HG03060 (cell line): Measurements from ENCODE around the gene EGLN1.
"Not testable (repeated sequence)": the region's sequence is repeated elsewhere in the genome, so short reads cannot be mapped to it uniquely, and the experiment has no call there.

ENCODE experiments used
- ATAC-seq: cut with Tn5 transposase; IDR thresholded peaks from one replicate; pipeline ENCODE4 v1.9.1; 2021; ENCODE audit warnings: low read depth, moderate number of reproducible peaks; ENCODE audit not compliant: unreplicated experiment

Gene EGLN1

GRCh38 chr1:231369282-231369681 lies 52.8 kb downstream of the EGLN1 start:
- ATAC-seq: no peak

GRCh38 chr1:231364192-231364591 lies 57.9 kb downstream of the EGLN1 start:
- no peak for ATAC-seq

- ATAC-seq: no peak
These were observed 58.5 kb downstream of the EGLN1 start for GRCh38 chr1:231363624-231364023.

GRCh38 chr1:231362325-231362724 lies 59.8 kb downstream of the EGLN1 start:
- no peak for ATAC-seq

DNA sequence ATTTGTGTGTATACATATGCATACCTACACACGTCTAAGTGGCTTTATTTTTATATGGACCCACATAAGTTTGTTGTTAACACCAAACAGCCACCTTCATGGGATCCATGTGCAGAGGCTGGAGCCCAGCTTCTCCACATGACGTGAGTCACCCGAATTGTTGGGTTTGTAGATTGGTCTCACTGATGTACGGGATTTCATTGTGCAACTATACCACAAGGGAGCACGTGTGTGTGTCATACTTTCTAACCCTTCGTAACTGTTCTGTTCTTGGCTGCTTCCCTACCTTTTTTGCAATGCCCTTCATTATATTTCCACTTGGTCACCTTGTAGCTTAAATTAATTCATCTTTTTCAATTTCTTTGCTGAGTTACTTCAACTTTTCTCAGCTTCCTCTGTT lies 63.0 kb downstream of the EGLN1 start:
- ATAC-seq: no peak

DNA sequence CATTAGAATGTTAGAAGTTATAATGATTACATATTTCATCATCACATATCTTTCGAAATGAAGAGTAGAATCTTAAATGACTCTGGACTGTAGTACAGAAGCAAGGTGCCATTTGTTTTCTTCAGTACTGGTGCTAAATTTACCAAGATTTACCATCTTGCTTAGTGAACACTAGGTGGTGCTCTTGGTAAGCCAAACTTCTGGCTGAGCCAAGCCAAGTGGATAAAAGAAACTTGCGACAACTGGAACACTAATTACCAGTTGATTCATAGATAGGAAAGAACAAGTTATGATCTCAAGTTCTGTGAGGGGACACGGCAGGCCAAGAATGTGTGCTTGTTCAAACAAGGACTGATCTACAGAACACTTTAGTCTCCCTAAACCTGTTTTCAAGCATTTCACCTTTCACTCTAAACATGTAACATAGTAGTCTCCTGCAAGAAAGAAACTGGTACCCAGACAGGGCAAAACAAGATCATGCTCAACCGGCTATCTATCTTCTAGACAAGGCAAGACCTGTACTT lies 64.2 kb downstream of the EGLN1 start:
- peak; percentile 48 for ATAC-seq

GRCh38 chr1:231357187-231357772 lies 64.8 kb downstream of the EGLN1 start:
- no peak for ATAC-seq

DNA sequence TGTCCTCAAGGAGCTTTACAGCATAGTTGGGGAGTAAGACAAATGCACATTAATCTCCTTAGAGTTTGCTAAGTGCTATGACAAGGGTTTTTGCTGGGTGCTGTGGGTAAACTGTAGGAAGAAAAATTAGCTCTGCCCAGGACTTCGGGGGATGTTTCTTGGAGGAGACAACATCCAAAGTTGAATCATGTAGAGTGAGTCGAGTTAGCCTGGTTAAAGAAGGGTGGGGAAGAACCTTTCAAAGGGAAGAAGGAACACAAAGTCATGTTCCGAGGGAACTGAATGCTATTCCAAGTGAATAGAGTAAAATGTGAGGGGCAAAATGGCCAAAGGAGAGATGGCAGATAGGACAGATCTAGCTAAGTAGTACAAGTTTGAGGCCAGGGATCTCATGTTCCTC lies 66.9 kb downstream of the EGLN1 start:
- no peak for ATAC-seq

DNA sequence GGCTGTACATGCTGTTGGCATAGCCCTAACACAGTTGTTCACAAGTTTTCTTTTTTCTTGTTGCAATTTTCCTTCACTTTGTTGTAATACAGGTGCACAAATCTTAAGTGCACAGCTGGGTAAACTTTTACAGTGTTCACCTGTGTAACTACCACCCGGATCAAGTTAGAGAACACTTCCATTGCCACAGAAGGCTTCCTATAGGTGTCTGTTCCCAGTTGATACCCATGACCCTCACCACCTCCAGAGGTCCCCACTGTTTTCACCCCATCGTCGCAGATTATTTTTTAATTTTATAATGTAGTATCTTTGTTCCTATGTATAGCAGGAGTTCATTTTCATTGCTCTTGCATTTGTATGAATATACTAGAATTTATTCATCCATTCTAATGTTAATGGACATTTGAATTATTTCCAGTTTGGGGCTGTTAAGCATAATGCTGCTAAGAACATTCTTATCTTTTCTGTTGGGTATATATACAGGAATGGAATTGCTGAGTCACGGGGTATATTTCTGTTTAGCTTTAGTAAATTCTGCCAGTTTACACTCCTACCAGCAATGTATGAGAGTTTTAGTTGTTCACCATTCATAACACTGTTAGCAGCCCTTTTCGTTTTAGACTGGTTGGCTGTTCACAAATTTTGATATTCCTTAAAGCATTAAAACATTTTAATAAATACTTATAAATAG lies 67.6 kb downstream of the EGLN1 start:
- ATAC-seq: no peak

GRCh38 chr1:231353086-231353485 lies 69.0 kb downstream of the EGLN1 start:
- ATAC-seq: no peak

DNA sequence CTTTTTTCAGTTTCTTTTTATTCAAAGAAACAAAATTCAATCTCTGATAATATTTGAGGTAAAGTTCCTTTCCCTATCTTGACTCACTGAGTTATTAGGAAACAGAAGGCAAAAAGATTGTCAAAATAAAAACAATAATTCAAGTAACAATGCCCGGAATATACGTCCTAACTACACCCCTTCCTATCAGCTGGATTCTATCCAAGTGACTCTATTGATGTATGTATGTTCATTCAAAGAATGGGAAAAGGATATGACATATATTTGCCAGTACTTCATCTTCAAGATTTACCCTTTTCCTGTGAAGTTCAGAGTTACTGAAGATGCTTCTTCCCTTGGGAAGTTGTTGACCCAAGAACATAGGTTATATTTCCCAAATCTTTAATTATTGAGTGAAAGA lies 70.3 kb downstream of the EGLN1 start:
- ATAC-seq: no peak

- ATAC-seq: not testable (repeated sequence)
These were observed 73.2 kb downstream of the EGLN1 start for GRCh38 chr1:231348856-231349255.

- no peak for ATAC-seq
These were observed 73.6 kb downstream of the EGLN1 start for GRCh38 chr1:231348442-231348841.

DNA sequence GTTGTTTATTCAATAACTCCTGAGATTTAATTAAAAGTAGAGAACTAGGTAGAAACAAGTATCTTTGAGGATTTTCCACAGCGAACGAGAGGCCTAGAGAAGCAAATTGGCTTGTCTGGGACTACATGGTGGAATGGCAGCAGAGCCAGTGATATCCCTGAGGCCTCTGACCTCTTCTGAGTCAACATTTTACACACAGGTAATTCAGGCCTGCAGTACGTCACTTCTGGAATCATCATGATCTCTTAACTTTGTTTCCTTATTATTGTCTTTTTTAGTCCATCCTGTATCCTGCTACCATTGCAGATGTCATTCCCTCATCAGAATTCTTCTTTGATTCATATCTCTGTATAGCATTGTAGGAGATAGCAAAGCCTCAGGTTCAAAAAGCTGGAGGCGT lies 74.1 kb downstream of the EGLN1 start:
- no peak for ATAC-seq

DNA sequence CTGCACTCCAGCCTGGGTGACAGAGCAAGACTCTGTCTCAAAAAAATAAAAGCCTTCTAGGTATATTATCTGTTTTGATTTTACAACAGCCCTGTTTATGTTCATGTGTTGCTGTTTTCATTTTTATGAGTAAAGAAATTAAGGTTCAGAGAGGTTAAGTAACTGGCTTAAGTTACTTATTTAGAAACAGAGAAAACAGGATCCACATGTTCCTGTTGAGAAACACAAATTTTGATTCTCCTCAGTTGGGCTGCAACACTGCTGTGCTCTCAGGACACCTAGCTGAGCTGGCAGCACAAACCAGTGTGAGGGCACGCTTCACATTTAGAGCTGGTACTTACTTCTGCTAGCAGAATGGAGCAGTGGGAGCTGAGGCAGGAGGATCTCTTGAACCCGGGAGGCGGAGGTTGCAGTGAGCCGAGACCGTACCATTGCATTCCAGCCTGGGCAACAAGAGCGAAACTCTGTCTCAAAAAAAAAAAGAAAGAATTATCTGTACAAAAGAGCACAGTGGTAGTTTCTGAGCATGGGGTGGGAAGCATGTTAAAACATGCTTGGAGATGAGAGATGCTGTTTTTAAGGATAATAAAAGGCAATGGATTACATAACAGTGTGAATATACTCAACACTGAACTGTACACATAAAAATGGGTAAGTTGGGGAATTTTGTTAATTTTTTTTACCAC lies 81.6 kb downstream of the EGLN1 start:
- ATAC-seq: no peak

DNA sequence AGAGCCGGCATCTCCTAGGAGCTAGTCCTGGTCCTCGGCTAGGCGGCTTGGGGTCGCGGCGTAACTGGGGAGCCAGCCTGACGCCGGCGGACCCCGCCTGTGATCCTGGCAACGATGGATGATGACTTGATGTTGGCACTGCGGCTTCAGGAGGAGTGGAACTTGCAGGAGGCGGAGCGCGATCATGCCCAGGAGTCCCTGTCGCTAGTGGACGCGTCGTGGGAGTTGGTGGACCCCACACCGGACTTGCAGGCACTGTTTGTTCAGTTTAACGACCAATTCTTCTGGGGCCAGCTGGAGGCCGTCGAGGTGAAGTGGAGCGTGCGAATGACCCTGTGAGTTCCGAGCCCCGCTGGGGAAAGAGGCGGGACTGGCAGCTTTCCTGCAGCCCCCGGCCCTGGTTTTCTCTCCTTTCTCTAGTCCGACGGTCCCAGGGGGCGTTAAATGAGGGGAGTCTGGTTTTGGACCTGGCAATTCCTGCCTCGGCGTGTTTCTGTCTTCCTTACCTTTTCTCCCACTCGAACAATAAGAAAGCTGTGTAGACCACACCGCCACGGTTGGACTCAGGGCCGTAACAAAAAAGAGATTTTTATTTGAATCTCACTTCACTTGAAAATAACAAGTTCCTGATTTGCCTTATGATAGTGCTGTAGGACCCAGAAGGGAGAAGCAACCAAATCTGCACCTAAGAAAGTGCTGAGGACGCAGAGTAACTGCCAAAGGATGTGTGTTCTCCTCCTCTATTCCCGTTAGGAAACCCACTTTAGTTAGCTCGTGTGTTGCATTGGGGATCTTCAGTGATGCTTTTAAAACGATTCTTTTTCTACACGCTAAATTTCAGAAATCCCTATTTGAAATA lies 83.6 kb downstream of the EGLN1 start, which contains the start of gene SPRTN:
TSS of gene SPRTN (plus strand) at position 24 of the 859 bp plus-strand sequence. CDS start at position 115, 91 bp downstream.
- ATAC-seq: no peak

DNA sequence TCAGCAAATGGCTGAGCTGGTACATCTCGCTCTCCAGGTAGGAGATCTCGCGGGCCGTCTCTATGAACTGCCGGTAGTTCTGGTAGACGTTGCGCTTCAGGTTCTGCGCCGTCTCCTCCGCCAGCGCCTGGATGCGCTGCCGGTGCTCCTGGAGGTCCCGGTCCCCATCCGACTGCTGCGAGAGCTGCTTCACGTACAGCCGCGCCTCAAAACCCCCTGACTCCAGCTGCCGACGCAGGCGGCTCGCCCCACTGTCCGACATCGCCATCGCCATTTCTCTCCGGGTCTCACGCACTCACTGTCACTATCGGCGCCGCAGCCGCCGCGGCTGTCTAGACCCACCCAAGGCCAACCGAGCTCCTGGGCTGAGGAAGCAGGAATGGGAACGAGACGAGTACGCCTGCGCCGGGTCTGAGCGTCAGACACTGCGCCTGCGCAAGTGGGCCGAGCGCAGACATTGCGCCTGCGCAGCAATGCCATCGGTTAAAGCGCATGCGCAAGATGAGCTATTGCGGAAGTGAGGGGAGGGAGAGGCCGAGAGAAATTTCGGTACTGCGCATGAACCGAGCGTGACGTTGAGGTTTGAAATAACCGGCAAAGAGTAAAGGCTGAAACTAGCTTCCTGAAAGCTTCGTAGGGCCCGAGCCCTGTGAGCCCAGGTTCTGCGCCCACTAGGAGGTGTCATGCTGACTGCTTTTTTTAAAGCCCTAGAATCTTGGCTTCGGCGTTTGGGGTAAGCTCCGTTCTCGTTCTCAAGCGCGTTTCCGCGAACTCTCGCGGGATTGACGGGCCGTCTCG lies 84.4 kb downstream of the EGLN1 start, which contains the start of gene EXOC8:
TSS of gene EXOC8 (minus strand) at position 381 of the 798 bp plus-strand sequence. CDS start at position 274, 107 bp downstream.
- ATAC-seq: peak; percentile 67

DNA sequence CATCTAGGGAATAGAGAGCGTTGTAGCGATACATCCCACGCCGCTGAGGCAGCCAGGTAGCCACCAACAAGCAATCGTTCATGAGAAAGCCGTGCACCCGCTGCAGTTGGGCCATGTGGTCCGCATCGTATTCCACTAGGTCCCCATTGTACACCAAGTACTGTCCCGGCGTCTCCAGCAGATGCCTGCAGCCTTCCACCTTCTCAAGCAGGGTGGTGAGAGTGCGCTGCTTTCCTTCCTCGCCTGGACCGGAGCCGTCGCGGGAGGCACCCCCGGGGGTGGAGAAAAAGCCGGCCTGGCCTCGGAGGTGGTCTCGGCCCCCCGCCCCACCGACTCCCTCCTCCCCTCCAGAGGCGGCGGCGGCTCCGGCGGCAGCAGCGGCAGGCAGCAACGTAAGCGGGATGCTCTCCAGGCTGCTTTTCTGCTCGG lies 85.0 kb downstream of the EGLN1 start:
- ATAC-seq: no peak
